Aorta (tissue), 5 donors: ENCODE measurements around the gene USP30. TPM values are rescaled to one million over a fixed set of nuclear protein-coding genes. Genes with fewer than 3 reads are reported as not detected.

Source experiments
- ATAC-seq: fragments of 200-7000 bp; cut with Tn5 transposase; one replicate; pipeline ENCODE4 v1.9.1; 2022; ENCODE audit warnings: moderate library complexity; ENCODE audit not compliant: low FRiP score
- DNase-seq, 2 donors: peaks; one replicate each; pipeline ENCODE4 v3.0.0-alpha.2; 2020
- H3K27ac ChIP-seq, 2 donors: one replicate each; pipeline ENCODE4 v1.5.1; 2013; ENCODE audit warnings: low read length in 2 of 2, mild to moderate bottlenecking in 2 of 2, moderate library complexity in 2 of 2, control low read depth in 1 of 2, inconsistent platforms in 1 of 2, low read depth in 1 of 2
- H3K27me3 ChIP-seq, 2 donors: one replicate each; pipeline ENCODE4 v1.6.1; 2013; ENCODE audit warnings: control low read depth in 1 of 2, low read length in 1 of 2, mild to moderate bottlenecking in 1 of 2, moderate library complexity in 1 of 2; ENCODE audit not compliant: insufficient read depth in 2 of 2, control insufficient read depth in 1 of 2
- H3K36me3 ChIP-seq, 2 donors: one replicate each; pipeline ENCODE4 v1.6.1; 2013; ENCODE audit warnings: control low read depth in 1 of 2, low read length in 1 of 2, mild to moderate bottlenecking in 1 of 2; ENCODE audit not compliant: insufficient read depth in 2 of 2, control insufficient read depth in 1 of 2
- H3K4me1 ChIP-seq, 2 donors: one replicate each; pipeline ENCODE4 v1.6.1; 2013; ENCODE audit warnings: low read length in 2 of 2, control low read depth in 1 of 2, mild to moderate bottlenecking in 1 of 2, moderate library complexity in 1 of 2; ENCODE audit not compliant: insufficient read depth in 2 of 2, control insufficient read depth in 1 of 2
- H3K4me3 ChIP-seq, 2 donors: one replicate each; pipeline ENCODE4 v1.5.1; 2013; ENCODE audit warnings: low read length in 2 of 2, control low read depth in 1 of 2, mild to moderate bottlenecking in 1 of 2
- H3K9me3 ChIP-seq: one replicate; pipeline ENCODE4 v1.6.1; 2013; ENCODE audit warnings: mild to moderate bottlenecking, low read length; ENCODE audit not compliant: control insufficient read depth
- WGBS, 2 donors: extraction: QIAGEN DNeasy Blood & Tissue Kit; methylation state at CpG; one replicate each; pipeline ENCODE4 v1.1.7; 2013; 5-methylcytosine and 5-hydroxymethylcytosine counted together
- intact Hi-C, 2 donors: fragments of 100-400 bp; cut with DNase I; formaldehyde crosslinking; loops; one replicate each; pipeline versions ENCODE4 v1.14.2 to v1.15.0; 2022
- polyA plus RNA-seq, 2 donors: library from polyadenylated mRNA; stranded (reverse); fragments of 200-250 nt; gene quantifications; one replicate each; pipeline ENCODE4 v1.2.3, GENCODE V29; 2013
- total RNA-seq, 2 donors: library from RNA; stranded (reverse); fragmentation: NEBNext Ultra II Directional; extraction: Animal tissue kit (Norgen Biotek cat#: 25700); gene quantifications; one replicate each; pipeline ENCODE4 v1.2.1, GENCODE V29; 2021
- donor health status: healthy with polysubstance abuse.
- donor health status: Bipolar disorder and iron deficiency.
- donor health status: DM: no; HTN: no; CAD: no.
- donor health status: DM: no; HTN: no; CAD: no.
- donor health status: DM: yes; HTN: yes; CAD: no.

USP30 gene
- total and polyA plus RNA-seq, 4 donors = 4.1 to 14.8 (median 6.9) TPM

DNA sequence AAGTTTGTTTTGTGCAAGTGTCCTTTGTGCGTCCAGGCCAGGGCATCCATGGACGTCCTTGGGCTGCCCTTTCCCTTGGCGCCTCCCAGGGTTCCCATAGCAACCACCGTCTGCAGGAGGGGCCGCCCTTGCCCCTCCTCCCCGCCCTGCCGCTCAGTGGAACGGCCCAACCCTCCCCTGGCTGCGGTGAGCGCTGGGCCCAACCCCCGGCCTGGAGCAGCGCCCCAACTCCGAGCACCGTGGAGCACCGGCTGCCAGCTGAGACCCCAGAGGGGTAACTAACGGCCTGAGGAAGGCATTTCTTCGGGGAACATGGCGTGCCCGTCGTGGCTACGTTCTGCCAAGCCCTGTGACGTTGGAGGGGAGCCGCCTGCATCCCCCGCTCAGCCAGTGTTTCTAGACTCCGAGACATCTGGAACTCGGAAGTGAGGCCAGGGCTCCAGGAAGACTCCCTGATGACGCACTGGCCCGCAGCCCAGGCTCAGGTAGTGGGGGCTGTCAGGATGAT, 58.7 kb downstream of the USP30 start:
- intact Hi-C loops = loop anchor here (5.0 to 10.0 kb wide), 3 partner anchors 36 to 274 kb away; no protein-coding TSS in a partner anchor
- no peaks in the 10 kb centered on the region for H3K27me3 ChIP-seq
- no peaks in the 10 kb centered on the region for H3K9me3 ChIP-seq
- peak overlapping the region; percentile 23 to 30 for H3K4me3 ChIP-seq
- no peaks in the 10 kb centered on the region for H3K4me1 ChIP-seq
- peak overlapping the region in 1 of 2 donors; percentile 25 for H3K27ac ChIP-seq
- peak; percentile 94 to 96 for DNase-seq
- peak; percentile 96 for ATAC-seq
- peaks cover 0 to 5% of the 10 kb centered on the region in 2 donors for H3K36me3 ChIP-seq
- 3 to 8% methylated on average over 28 of the region's 28 CpGs for WGBS, 2 donors

- intact Hi-C loops = loop anchor here (5.0 to 10.0 kb wide), 3 partner anchors 34 to 272 kb away; no protein-coding TSS in a partner anchor
- Histone ChIP-seq H3K27ac (no peak overlapping the region), H3K36me3 (peaks cover 0 to 3% of the 10 kb centered on the region in 2 donors), H3K4me1 (no peaks in the 10 kb centered on the region), H3K9me3 (no peaks in the 10 kb centered on the region), H3K27me3 (no peaks in the 10 kb centered on the region), H3K4me3 (no peak overlapping the region)
- DNase-seq = no peak
- 81 to 82% methylated on average over 11 of the region's 11 CpGs for WGBS, 2 donors
- ATAC-seq = no peak
Observed at GRCh38 chr12:109112720-109113465, 60.5 kb downstream of the USP30 start.

DNA sequence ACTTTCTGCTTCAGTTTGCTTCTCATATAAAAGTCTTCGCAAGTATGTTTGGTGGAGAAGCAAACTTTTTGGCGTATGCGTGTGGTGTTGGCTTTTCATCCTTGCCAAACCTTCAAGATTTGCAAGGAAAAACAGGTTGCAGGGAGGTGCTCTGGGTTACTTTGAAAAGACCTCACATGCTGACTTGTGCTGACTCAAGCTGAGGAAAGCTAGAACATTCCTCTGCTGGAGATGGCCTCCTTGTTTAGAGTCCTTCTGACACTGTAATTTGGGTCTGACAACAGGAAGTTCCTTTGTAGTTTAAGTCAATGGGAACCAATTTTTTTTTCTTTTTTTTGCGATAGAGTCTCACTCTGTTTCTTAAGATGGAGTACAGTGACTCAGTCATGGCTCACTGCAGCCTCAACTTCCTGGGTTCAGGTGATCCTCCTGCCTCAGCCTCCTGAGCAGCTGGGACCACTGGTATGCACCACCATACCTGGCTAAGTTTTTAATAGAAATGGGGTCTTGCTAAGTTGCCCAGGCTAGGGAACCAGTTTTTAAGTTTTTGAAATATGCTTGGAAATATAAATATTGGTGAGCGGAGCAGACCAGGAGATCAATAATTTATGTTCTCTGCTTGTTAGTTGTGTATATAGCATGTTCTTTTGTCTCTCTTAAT, 61.4 kb downstream of the USP30 start:
- DNase-seq (no peak), ATAC-seq (no peak)
- Histone ChIP-seq H3K27me3 (no peaks in the 10 kb centered on the region), H3K36me3 (peaks cover 0 to 3% of the 10 kb centered on the region in 2 donors), H3K4me3 (no peak overlapping the region), H3K4me1 (no peaks in the 10 kb centered on the region), H3K9me3 (no peaks in the 10 kb centered on the region), H3K27ac (no peak overlapping the region)
- WGBS, 2 donors = 83 to 86% methylated on average over 5 of the region's 5 CpGs
- intact Hi-C loops = loop anchor here (5.0 to 10.0 kb wide), 3 partner anchors 34 to 271 kb away; no protein-coding TSS in a partner anchor

DNA sequence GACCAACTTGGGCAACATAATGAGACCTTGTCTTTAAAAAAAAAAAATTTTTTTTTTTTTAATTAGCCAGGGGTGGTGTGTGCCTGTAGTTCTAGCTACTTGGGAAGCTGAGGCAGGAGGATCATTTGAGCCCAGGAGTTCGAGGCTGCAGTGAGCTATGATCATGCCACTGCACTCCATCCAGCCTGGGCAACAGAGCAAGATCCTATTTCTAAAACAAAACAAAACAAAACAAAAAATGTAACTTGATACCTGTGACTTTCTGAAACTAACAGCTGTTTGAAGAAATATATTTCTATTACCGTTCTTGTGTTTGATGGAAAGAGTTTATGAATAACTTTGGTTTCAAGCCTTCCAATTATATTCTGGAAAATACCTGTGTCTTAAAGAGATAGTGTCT, 62.3 kb downstream of the USP30 start:
- Histone ChIP-seq H3K4me3 (no peak overlapping the region), H3K9me3 (no peaks in the 10 kb centered on the region), H3K36me3 (peaks cover 0 to 2% of the 10 kb centered on the region in 2 donors), H3K4me1 (no peaks in the 10 kb centered on the region), H3K27me3 (no peaks in the 10 kb centered on the region), H3K27ac (no peak overlapping the region)
- ATAC-seq (no peak), DNase-seq (no peak)
- 50 to 60% methylated on average over 2 of the region's 2 CpGs for WGBS, 2 donors
- intact Hi-C loops = loop anchor here (5.0 to 10.0 kb wide), 3 partner anchors 33 to 270 kb away; no protein-coding TSS in a partner anchor

DNA sequence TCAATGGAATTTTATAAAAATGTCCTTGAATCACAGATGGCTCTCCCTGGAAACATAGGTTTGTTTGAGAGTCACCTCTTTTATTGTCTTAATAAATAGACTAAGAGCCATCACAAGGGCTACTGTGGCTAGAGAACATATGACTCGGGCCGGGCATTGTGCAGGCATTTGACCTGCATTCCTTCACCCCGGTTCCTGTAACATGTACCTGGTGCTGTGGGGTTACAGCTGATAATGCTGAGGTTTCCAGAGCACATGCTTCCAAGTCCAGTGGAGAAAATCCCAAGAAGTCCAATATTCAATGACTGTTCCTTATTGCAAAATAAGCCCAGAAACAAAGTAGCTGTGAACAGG, 63.0 kb downstream of the USP30 start:
- ATAC-seq (no peak), DNase-seq (no peak)
- intact Hi-C loops = loop anchor here in 1 of 2 donors (10.0 kb wide), 1 partner anchor 269 kb away; no protein-coding TSS in a partner anchor
- WGBS, 2 donors = 88 to 93% methylated on average over 3 of the region's 3 CpGs
- no peaks in the 10 kb centered on the region for H3K9me3 ChIP-seq
- no peak overlapping the region for H3K27ac ChIP-seq
- no peaks in the 10 kb centered on the region for H3K36me3 ChIP-seq
- H3K27me3 ChIP-seq = no peaks in the 10 kb centered on the region
- no peak overlapping the region for H3K4me3 ChIP-seq
- no peaks in the 10 kb centered on the region for H3K4me1 ChIP-seq

DNA sequence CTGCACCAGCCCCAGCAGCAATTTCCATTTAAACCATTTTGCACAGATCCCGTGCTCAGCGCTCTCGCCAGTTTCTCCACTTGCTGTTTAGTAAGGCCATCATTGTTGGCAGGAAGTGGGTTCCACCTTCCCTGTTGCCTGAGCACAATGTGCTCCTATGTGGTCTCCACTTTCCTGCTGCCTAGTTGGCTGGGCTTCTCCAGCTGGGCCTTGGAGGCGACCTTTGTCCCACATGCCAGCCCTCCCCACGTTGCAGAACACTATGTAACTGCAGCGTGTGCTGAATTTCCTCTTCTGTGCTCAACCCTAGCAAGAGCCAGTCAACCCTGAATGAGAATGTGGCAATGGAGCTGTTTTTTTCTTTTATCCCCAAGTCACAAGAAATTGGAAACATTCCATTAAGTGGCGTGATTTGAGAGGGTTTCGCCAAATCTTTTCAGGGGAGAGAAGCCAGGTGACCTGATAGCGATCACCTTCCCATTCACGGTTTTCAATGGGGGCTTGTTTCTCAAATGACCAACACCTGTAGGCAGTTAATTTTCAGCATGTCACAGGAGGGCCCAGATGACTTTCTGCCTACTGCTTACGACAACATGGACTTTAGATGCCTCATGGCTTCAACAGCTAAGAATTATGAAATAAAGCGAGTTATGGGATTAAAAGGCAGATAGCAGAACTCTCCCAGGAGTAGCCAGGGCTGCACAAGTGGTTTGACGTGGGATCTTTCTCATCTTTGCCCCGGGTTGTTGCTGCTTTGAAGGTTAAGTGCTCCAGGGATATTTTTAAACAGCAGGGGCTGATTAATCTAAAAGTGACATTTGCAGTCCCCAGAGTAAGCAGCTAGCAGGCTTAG, 63.6 kb downstream of the USP30 start, which contains the start of gene ACACB:
ACACB (plus strand) TSS at position 830 of the 853 bp plus-strand sequence. CDS start 22,819 bp downstream, outside the sequence.
- ATAC-seq (no peak), DNase-seq (no peak)
- intact Hi-C loops = loop anchor here in 1 of 2 donors (10.0 kb wide), 1 partner anchor 269 kb away; no protein-coding TSS in a partner anchor
- Histone ChIP-seq H3K4me3 (no peak within 1 kb of the TSS), H3K4me1 (no peaks in the 10 kb centered on the region), H3K36me3 (no peaks in the 10 kb centered on the region), H3K9me3 (no peaks in the 10 kb centered on the region), H3K27ac (no peak within 1 kb of the TSS), H3K27me3 (no peaks in the 10 kb centered on the region)
- WGBS, 2 donors = 59 to 61% methylated on average over 14 of the region's 14 CpGs

- Histone ChIP-seq H3K27me3 (no peaks in the 10 kb centered on the region), H3K27ac (no peak overlapping the region), H3K9me3 (no peaks in the 10 kb centered on the region), H3K36me3 (no peaks in the 10 kb centered on the region), H3K4me3 (no peak overlapping the region), H3K4me1 (no peaks in the 10 kb centered on the region)
- intact Hi-C loops = loop anchor here in 1 of 2 donors (10.0 kb wide), 1 partner anchor 268 kb away; no protein-coding TSS in a partner anchor
- ATAC-seq (no peak), DNase-seq (no peak)
- WGBS, 2 donors = 44 to 46% methylated on average over 12 of the region's 12 CpGs
Observed at GRCh38 chr12:109116611-109116949, 64.2 kb downstream of the USP30 start.

GRCh38 chr12:109120095-109120494, 67.7 kb downstream of the USP30 start:
- no peaks in the 10 kb centered on the region for H3K9me3 ChIP-seq
- ATAC-seq (no peak), DNase-seq (no peak)
- intact Hi-C loops = no loop called here
- no peak overlapping the region for H3K27ac ChIP-seq
- H3K27me3 ChIP-seq = no peaks in the 10 kb centered on the region
- H3K4me3 ChIP-seq = no peak overlapping the region
- 67 to 70% methylated on average over 2 of the region's 2 CpGs for WGBS, 2 donors
- no peaks in the 10 kb centered on the region for H3K36me3 ChIP-seq
- no peaks in the 10 kb centered on the region for H3K4me1 ChIP-seq
